Fibroblast of skin of back (primary cell): Measurements from ENCODE around the gene APOL6. TPM values are rescaled to one million over a fixed set of nuclear protein-coding genes. Genes with fewer than 3 reads are reported as not detected.

Source experiments
- DNase-seq: peaks from one replicate; pipeline ENCODE4 v3.0.0-alpha.2; 2013
- polyA plus RNA-seq, 2 experiments: library from polyadenylated mRNA; unstranded; fragments of 120-200 nt; gene quantifications; one replicate each; pipeline ENCODE4 v1.2.1, GENCODE V29; 2013; ENCODE audit not compliant: insufficient read length in 2 of 2

APOL6 gene, protein sequence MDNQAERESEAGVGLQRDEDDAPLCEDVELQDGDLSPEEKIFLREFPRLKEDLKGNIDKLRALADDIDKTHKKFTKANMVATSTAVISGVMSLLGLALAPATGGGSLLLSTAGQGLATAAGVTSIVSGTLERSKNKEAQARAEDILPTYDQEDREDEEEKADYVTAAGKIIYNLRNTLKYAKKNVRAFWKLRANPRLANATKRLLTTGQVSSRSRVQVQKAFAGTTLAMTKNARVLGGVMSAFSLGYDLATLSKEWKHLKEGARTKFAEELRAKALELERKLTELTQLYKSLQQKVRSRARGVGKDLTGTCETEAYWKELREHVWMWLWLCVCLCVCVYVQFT
- polyA plus RNA-seq (2013, experiment 1 of 2; ENCODE audit: insufficient read length): 6.1 TPM
- 2.9 TPM for polyA plus RNA-seq (2013, experiment 2 of 2; ENCODE audit: insufficient read length)

- peak; percentile 72 for DNase-seq
Measured at GRCh38 chr22:35648066-35649025, at the start of gene APOL6. Gene APOL6 (plus strand): TSS chr22:35648446. CDS start chr22:35656426, 7,980 bp downstream.

DNA sequence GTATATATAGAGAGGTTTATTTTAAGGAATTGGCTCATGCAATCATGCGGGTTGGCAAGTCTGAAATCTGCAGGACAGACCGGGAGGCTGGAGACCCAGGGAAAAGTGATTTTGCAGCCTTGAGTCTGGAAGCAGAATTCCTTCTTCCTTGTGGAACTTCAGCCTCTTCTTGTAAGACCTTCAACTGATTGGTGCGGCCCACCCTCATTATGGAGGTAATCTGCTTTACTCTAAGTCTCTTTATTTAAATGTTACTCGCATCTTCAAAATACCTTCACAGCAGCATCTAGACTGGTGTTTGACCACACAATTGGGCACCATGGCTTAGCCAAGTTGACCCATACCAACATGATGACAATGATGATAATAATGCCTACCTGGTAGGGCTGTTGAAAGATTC lies 48.9 kb upstream of the APOL6 start:
- no peak for DNase-seq

DNA sequence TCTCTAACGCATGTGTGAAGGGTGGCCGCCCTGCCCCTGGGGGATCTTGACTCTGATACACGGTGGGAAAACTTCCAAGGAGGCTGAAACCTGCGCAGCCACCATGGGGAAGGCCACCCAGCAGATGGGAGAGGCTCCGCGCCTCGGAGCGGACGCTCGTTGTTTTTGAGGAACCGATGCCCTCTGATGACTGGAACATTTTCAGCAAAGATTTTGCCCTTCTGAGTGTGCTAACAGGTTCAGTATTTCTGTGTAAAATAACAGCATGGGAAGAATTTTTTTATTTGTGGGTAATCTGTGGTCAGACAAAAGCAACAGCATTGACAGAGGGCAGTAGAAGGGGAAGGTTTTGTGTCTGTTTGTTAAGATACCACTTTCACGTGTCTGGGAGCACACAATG lies 47.8 kb upstream of the APOL6 start:
- DNase-seq: no peak

DNA sequence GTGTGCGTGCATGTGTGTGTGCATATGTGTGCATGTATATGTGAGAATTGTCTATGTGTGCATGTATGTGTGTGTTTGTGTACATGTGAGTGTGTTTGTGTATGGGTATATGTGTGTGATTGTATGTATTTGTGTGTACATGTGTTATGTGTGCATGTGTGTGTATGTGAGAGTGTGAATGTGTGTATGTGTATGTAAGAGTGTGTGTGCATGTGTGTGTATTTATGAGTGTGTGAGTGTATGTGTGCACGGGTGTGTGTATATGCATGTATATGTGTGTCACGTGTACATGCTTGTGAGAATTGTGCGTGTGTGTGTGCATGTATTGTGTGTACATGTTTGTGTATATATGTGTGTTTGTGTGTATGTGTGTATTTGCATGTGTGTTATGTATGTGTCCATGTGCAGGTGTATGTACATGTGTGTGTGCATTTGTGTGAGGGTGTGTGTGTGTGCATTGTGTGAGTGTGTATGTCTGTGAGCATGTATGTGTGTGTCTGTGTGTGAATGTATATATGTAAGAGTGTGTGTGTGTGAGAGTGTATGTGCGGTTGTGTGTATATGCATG lies 47.1 kb upstream of the APOL6 start:
- no peak for DNase-seq

DNA sequence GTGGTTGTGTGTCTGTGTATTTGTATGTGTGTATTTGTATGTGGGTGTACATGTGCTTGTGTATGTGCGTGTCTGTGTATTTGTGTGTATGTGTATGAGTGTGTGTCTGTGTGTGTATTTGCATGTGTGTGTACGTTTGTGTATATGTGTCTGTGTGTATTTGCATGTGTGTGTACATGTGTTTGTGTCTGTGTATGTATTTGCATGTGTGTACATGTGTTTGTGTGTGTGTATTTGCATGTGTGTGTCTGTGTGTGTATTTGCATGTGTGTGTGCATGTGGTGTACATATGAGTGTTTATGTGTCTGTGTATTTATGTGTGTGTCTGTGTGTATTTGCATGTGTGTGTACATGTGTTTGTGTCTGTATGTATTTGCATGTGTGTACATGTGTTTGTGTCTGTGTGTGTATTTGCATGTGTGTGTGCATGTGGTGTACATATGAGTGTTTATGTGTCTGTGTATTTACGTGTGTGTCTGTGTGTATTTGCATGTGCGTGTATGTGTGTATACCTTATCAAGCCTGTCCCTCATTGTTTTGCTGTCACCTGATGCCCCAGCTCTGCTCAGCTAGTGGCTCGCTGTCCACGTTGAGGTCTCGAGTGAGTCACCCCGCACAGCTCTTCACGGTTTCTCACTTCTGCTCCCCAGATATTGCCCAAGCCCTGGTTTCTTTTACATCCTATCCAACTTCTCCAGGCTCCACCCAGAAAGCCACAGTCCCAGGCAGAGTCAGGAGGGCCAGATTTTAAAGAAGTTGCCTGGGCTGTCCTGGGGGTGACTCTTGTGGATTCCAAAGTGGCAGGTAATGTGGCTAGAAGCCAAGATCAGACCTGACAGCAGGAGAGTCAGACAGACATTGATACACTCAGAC lies 46.3 kb upstream of the APOL6 start:
- DNase-seq: peak; percentile 30

DNA sequence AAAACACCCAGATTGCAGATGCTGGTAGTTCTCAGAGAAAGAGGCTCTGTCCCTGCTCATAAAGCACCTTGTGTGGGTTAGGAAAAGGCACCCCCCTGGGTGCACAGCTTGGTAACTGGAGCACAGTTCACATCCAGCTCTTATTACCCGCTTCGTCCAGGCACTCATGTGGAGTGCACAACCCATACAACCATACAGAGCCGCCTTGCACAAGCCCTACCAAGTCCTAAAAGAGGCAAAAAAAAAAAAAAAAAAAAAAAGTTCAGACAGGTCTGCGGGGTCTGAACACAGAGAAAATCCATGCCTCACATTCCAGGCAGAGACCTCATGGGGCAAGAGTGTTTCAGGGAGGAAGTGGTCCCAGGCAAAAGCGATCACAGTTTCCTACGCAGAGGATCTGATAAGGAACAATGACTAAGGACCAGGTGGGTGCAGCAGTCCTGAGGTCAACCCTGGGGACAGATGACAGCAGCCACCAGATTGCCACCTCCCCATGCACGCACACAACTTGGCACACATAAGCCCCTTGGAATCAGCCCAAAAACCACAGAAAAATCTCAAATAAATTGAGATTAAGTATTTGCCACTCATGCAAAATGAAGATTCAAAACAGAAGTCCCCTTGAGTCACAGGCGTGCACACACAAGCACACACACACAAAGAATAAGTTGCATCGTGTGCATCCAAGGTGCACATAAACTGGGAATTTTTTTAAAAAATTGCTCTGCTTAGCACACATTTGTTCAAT lies 43.5 kb upstream of the APOL6 start:
- peak; percentile 53 for DNase-seq

- DNase-seq: no peak
Measured at GRCh38 chr22:35605369-35605680, 42.9 kb upstream of the APOL6 start.

DNA sequence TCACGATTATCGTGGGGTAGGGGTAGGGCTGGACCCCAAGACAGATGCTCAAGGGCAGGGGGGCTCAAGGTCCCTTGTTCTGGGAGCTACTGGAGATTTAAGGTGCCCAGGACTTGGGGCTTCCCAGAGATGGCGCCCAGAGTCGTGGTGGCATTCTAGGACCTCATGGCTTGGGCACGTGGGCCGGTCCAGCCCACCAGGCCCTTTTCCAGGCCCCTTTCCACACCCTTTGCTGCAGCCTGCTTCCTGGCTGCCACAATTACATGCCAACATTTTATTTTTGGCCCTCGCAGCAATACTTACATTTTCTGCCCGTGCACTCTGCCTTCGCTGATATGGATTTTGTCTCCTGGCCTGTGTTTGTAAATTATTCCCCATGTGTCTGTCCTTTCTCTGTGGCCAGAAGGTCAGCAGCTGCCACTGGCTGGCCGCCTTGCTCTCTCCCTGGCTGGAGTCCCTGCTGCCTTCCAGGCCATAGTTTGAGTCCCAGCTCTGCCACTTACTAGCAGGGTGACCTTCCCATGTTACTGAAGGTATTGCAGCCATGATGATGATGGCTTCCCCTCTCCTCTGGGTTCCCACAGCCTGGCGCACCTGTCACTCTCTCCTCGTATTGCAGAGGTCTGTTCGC lies 42.3 kb upstream of the APOL6 start:
- no peak for DNase-seq

GRCh38 chr22:35606916-35607315 lies 41.3 kb upstream of the APOL6 start:
- no peak for DNase-seq

DNA sequence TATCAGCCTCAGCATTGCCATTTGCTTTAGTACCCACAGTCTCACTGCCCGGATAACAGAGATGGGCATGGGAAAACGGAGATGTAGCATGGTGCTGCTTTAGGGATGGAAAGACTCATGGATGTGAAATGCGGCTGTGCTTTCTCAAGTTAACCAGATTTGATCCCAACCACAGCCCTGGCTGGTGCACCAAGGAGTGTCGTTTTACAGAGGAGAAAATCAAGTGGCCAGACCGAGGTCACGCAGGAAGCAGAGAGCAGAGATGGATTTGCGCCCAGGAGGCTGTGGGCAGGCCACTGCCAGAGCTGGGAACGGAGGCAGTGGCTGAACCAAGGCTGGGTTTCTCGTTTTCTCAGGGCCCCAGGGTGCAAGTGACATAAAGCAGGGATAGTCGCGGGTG lies 40.2 kb upstream of the APOL6 start:
- no peak for DNase-seq

DNA sequence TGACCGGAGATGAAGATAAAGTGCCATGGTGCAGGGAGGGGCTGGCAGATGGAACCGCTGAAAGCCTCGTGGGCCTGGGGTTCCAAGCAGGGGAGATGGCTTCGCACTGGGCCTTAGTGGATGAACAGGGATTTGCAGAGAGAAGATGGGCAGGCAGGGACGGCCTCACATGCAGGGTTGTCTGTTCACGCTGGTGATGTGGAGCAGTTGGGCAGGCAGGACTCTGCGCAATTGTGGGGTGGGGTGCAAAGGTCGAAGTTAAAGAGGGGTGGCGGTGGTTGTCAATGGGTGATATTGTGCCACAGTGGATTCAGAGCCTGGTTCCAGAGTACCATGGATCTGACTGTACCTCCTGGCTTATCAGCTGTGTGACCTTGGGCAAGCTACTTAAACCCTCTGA lies 39.0 kb upstream of the APOL6 start:
- DNase-seq: no peak

- no peak for DNase-seq
Measured at GRCh38 chr22:35609761-35610160, 38.5 kb upstream of the APOL6 start.

DNA sequence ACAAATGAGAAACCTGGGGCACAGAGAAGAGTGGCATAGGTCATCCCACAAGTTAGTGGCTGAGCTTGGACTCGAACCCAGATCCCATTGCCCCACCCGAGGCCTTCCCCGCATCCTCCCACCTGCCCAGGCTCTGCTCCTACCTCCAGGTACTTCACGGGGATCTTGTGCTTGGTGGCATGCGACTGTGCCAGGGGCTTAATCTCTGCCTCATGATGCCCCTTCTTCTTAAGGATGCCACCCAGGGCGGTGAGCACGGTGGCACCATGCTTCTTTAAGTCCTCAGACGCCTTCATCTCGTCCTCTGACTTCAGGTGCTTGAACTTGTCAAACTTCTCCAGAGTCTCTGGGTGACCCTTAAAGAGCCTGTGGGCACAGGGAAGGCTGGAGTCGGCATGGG lies 37.5 kb upstream of the APOL6 start:
- no peak for DNase-seq

GRCh38 chr22:35611200-35611890 lies 36.9 kb upstream of the APOL6 start:
- no peak for DNase-seq

DNA sequence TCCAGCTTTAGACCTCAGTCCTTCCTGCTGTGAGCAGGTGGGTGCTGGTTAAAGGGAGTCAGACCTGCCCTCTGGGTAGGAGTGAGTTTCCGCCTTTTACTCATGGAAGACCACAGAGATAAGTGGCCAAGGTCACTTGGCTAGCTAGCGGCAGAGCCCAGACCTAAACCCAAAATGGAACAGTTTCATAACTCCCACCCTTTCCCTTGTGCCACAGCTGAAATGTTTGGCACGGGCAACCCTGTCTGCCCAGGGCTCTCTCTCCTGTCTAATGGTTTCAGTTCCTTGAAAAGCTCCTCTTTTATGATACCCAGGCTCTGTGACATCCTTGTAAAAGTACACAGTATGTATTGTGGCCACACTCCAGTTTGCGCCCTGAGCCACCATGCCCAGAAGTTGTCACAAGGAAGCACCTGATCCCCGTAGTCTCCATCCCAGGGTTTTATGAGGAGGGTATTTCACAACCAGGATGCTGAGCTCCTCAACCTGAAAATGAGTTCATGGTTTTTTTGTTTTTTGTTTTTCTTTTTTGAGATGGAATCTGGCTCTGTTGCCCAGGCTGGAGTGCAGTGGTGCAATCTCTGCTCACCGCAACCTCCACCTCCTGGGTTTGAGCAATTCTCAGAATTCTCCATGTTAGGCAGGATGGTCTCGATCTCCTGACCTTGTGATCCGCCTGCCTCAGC lies 36.2 kb upstream of the APOL6 start:
- DNase-seq: no peak

DNA sequence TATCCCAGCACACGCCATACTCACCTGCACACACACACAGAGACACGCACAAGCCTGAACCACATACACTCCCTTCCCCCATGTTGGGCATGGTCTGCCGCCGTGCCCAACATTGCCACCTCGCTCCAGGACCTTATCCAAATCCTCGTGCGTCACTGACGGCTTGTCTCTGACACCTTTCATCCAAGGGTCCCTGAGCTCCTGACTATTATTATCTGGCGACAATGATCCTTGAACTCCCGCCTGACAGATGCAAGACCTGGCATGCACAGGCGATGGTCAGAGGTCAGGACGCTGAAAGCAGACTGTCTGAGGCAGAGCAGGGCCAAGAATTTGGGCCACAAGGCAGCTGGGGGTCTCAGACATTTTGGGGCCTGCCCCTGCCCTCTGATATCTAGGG lies 35.3 kb upstream of the APOL6 start:
- no peak for DNase-seq

- no peak for DNase-seq
Measured at GRCh38 chr22:35614404-35614803, 33.8 kb upstream of the APOL6 start.

DNA sequence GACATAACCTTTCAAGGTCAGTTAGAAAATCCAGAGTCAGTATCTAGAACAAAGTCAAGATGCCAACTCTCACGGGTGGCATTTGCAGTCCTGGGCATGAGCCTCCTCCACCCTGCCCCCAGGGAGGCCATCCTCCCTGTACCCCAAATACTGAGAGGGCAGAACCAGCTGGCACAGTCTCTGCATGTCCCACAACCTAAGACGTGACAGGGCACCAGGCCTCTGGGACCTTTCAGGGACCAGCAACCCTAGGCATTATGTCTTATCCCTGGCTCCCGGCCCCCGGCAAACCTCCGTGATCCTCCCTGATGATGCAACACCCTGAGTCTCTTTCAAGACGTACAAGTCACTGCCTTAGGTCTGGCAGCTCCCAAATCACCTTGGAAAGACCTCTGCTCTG lies 33.1 kb upstream of the APOL6 start:
- no peak for DNase-seq

DNA sequence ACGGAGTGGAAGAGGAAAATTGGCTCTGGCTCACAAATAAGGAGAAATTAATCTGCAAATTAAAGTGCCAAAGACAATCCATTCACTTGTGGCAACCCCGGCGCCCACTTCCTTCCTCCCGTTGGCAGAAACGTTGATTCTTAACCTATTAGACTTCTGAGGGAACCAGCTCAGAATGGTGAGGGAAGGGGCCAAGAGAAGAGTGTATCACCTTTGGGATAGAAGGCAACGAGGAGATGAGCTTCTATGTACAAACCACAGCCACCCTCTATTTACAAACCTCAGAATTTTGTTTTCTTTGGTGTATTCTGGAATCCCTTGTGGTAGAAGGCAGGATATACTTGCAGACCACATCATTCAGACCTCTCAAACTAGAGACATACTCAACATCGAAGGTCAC lies 32.2 kb upstream of the APOL6 start:
- peak; percentile 27 for DNase-seq
